Measurements from ENCODE around the gene ANKRD29.

DNA sequence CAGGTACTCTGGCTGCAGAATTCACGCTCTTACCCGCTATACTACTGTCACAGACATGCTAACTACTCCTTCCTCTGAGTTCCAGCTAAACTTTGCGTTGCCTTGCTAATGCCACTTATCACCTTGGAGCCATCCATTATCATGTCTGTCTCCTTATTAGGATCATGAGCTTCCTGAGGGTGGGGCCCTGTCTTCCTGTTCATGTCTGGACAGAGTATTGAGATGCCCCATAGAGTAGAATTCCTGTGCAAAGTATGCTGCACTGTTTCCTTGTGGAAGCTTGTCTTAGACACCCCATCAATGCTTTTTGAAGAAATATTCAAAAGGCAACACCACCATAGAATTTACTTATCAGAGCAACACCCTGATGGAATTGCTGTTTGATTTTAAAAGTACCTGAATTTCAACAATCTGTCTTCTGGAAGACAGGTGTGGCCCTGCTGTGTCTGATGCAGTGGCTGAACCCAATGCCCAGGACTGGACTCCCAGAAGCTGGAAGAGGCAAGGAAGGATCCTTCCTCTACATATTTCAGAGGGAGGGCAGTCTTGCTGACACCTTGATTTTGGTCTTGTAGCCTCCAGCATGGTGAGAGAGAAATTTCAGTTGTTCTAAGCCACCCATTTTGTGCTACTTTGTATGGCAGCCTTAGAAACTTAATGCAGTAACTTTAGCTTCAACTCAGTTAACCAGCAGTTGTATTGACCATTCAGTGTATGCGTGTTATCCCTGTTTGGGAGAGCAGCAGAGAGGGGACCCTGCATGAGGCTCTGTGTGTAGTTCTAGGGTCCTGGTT, 32.1 kb upstream of the ANKRD29 start:
- TF ChIP-seq, protein P1, sequence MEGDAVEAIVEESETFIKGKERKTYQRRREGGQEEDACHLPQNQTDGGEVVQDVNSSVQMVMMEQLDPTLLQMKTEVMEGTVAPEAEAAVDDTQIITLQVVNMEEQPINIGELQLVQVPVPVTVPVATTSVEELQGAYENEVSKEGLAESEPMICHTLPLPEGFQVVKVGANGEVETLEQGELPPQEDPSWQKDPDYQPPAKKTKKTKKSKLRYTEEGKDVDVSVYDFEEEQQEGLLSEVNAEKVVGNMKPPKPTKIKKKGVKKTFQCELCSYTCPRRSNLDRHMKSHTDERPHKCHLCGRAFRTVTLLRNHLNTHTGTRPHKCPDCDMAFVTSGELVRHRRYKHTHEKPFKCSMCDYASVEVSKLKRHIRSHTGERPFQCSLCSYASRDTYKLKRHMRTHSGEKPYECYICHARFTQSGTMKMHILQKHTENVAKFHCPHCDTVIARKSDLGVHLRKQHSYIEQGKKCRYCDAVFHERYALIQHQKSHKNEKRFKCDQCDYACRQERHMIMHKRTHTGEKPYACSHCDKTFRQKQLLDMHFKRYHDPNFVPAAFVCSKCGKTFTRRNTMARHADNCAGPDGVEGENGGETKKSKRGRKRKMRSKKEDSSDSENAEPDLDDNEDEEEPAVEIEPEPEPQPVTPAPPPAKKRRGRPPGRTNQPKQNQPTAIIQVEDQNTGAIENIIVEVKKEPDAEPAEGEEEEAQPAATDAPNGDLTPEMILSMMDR (IDR thresholded peaks at IDR 0.05; ENCODE audit: insufficient read depth, low read length), result no peak
- TF ChIP-seq POLR2AphosphoS5 (IDR thresholded peaks at IDR 0.05; ENCODE audit: low read depth) (no peak), GABPA (IDR thresholded peaks at IDR 0.05; ENCODE audit: low read depth) (no peak)
- TF ChIP-seq, protein P2, sequence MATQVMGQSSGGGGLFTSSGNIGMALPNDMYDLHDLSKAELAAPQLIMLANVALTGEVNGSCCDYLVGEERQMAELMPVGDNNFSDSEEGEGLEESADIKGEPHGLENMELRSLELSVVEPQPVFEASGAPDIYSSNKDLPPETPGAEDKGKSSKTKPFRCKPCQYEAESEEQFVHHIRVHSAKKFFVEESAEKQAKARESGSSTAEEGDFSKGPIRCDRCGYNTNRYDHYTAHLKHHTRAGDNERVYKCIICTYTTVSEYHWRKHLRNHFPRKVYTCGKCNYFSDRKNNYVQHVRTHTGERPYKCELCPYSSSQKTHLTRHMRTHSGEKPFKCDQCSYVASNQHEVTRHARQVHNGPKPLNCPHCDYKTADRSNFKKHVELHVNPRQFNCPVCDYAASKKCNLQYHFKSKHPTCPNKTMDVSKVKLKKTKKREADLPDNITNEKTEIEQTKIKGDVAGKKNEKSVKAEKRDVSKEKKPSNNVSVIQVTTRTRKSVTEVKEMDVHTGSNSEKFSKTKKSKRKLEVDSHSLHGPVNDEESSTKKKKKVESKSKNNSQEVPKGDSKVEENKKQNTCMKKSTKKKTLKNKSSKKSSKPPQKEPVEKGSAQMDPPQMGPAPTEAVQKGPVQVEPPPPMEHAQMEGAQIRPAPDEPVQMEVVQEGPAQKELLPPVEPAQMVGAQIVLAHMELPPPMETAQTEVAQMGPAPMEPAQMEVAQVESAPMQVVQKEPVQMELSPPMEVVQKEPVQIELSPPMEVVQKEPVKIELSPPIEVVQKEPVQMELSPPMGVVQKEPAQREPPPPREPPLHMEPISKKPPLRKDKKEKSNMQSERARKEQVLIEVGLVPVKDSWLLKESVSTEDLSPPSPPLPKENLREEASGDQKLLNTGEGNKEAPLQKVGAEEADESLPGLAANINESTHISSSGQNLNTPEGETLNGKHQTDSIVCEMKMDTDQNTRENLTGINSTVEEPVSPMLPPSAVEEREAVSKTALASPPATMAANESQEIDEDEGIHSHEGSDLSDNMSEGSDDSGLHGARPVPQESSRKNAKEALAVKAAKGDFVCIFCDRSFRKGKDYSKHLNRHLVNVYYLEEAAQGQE (IDR thresholded peaks at IDR 0.05; ENCODE audit: insufficient replicate concordance, low read depth), result no peak

All from HL-60 (cell line).